Skin epidermis (tissue), 12 donors: Measurements from ENCODE around the gene RHOBTB3.

Source experiments
- H3K27ac ChIP-seq, 21 experiments: fragments of 200-600 bp; sonication (generic) in 11 of 21; one replicate each; pipeline ENCODE4 v1.5.0; 2020; ENCODE audit warnings: mild to moderate bottlenecking in 3 of 21, inconsistent platforms in 2 of 21, moderate library complexity in 2 of 21
- H3K4me3 ChIP-seq, 7 experiments: fragments of 200-600 bp; sonication (generic) in 2 of 7; one replicate each; pipeline ENCODE4 v1.5.0; 2020; ENCODE audit warnings: inconsistent platforms in 2 of 7, mild to moderate bottlenecking in 2 of 7, moderate library complexity in 1 of 7

Gene RHOBTB3

DNA sequence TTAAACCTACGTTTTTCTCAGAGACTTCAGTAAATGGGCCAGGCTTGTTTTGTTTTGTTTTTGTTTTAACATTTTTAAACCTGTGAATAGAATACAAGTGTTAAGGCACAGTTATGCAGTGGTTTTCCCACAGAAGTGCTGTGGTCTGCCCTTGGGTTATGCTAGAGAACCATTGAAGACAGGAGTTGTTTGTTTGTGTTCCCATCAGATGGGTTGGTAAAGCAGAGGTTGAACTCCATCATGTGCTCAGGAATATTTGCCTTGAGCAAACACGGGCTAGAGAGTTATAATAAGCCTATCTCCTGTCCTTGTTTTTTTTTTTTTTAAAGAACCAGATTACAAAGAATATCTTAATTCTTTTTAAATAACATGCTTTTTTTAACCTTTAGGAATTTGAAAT lies 28.5 kb downstream of the RHOBTB3 start:
- H3K27ac ChIP-seq, result peak overlapping the region in 7 of 21 experiments; percentile 11 to 88 (median 72)
- no peak overlapping the region for H3K4me3 ChIP-seq

DNA sequence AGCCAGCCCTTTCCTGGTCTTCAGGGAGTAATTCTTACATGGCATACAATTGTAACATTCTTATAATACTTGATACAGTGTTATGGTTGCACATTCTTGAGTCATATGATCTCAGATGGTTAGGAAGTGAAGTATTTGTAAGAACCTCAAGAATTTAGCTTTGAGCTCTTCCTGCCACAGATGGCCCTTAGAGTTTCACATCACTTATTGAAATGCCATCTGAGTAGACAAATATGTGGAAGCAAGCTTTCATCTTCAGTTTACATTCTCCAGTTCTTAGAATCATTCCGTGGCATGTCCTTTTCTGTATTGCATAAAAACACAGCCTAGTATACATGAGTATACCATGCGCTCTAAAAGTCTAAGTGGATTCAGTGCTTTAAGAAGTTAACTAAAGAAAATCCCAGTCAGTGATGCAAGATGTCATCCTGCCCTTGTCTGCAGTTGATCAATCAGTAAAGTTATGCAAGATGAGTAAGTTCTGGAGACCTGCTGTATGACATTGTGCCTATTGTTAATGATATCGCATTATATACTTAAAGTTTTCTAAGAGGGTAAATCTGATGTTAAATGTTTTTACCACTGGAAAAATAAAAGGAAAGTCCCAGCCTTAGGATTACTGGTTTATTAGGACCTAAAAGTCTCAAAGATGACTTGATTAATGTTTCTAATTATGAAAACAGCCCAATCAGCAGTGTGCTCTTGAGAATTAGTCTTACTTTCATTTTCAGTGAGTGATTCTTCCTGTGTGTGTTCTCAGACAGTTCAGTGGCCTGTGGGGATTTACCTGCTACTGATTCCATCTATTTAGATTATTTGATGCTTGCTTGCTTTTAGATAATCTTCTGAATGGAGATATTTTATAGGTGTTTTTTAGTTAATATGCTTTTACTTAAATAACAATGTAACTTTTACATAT lies 29.4 kb downstream of the RHOBTB3 start:
- H3K27ac ChIP-seq, result peak overlapping the region in 15 of 21 experiments; percentile 12 to 88 (median 61)
- H3K4me3 ChIP-seq, result peak overlapping the region in 5 of 7 experiments; percentile 9 to 24 (median 22)

DNA sequence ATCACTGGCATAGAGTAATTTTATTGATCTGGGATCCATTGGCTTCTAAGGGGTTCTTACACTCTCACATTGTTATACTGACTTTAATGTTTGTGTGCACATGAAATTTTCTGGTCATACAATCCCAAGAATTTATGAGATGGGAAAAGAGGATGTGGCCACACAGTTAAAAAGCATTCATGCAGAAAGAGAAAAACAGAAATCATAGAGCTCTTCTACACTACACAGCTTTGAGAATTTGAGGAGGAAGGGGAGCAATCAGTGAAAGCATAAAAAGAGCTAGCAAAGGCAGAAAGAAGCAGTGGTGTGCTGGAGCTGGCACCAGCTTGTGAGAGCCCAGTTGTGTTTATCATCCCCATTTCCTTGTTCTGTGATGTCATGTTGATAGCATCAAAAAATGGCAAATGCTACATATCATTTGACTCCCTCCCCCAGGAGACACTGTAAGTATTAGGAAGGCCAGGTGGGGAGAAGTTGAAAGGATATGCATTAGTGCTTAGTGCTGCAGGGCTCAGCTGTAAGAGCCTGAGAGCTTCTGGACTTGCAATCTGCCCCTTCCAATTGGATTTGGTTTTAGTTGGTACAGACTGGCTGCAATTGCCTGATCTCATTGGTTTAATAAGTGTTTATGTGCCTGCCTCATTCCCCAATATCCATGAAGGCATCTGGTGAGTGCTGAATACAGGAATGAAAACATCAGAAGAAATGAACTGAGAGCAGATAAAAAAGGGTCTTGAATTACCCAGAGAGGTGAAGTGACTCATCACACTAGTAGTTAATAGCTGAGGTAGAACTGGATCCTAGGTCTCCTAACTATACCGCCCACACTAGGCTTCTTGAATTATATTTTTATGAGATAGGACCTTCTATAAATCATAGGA lies 30.9 kb downstream of the RHOBTB3 start:
- Histone ChIP-seq H3K27ac (peak overlapping the region in 1 of 21 experiments; percentile 78), H3K4me3 (no peak overlapping the region)

GRCh38 chr5:95762652-95763041 lies 31.5 kb downstream of the RHOBTB3 start:
- H3K4me3 ChIP-seq, result no peak overlapping the region
- no peak overlapping the region for H3K27ac ChIP-seq

- H3K27ac ChIP-seq, result no peak overlapping the region
These were observed 32.8 kb downstream of the RHOBTB3 start for GRCh38 chr5:95763941-95764340.

DNA sequence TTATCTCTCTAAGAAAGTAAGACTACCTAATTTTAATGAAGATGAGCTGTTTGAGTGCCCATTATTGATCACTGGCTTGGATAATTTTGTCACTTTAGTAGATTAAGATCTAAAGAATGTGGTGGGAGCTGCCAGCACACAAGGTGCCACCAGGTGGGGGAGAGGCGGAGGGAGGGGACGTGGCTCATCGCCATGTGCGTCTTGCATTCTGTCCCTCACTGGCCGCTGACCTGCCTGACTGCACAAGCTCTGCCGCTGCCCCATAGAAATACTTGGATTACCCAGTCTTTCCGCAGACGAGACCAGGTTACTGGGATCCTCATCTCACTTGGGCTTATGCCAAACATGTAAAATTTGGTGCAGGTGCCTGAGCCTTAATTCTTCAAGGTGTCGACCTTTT lies 37.6 kb downstream of the RHOBTB3 start:
- H3K4me3 ChIP-seq, result no peak overlapping the region
- no peak overlapping the region for H3K27ac ChIP-seq

More at GRCh38 chr5:95763941-95764340, 32.8 kb downstream of the RHOBTB3 start:
- no peak overlapping the region for H3K4me3 ChIP-seq

GRCh38 chr5:95770830-95771708 lies 39.9 kb downstream of the RHOBTB3 start:
- Histone ChIP-seq H3K27ac (peak overlapping the region in 3 of 21 experiments; percentile 22 to 34 (median 25)), H3K4me3 (no peak overlapping the region)

DNA sequence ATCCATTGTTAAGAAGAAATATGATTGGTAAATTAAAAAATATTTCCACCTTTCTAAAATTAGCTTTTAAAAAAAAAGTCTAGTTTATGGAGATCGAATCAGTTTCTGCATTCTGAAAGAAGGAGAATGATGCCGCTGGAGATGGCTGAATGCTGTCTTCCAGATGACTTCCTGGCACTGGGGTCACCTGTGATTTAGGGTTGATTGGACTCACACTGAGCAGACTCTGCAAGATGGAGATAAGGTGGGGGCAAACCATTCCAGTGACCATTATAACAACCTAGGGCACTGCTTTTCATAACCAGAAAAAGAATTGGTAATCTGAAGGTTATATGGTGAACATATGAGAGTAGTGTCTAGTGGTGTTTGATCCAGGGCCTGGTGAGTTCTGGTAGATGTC lies 40.8 kb downstream of the RHOBTB3 start:
- Histone ChIP-seq H3K27ac (peak overlapping the region in 2 of 21 experiments; percentile 25 to 34), H3K4me3 (no peak overlapping the region)

DNA sequence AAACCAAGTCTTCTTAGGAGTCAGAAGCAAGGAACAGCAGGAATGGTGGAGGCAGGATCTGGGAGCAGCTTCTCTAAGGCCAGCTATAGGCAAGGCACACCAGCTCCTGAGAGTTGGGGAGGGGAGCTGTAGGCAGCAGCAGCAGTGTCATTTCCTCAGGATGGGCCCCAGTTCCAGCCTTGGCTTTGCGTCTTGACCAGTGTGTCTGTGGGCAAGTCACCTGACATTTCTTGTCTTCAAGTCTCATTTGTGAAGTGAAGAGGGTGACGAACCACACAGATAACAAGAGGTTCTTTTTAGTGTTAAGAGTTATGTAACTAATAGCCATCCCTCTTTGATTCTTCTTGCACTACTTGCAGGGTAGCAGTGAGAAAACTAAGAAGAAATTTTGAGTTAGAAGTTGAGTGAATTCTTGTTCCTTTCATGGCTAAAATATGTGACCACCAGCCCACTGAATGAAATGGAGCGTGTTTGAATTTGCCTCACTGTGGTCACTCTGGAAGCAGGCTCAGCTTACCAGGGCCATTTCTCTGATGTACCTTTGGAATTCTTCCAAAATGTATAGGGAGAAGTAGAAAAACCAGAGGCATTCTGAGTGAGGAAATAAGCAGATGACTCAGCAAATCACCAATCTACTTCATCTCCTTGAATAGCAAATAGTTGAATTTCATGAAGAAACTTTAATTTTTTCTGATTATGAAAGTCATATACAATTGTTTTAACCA lies 42.4 kb downstream of the RHOBTB3 start:
- no peak overlapping the region for H3K4me3 ChIP-seq
- H3K27ac ChIP-seq, result peak overlapping the region in 1 of 21 experiments; percentile 2

- H3K27ac ChIP-seq, result no peak overlapping the region
- H3K4me3 ChIP-seq, result no peak overlapping the region
These were observed 46.3 kb downstream of the RHOBTB3 start for GRCh38 chr5:95777441-95777840.

DNA sequence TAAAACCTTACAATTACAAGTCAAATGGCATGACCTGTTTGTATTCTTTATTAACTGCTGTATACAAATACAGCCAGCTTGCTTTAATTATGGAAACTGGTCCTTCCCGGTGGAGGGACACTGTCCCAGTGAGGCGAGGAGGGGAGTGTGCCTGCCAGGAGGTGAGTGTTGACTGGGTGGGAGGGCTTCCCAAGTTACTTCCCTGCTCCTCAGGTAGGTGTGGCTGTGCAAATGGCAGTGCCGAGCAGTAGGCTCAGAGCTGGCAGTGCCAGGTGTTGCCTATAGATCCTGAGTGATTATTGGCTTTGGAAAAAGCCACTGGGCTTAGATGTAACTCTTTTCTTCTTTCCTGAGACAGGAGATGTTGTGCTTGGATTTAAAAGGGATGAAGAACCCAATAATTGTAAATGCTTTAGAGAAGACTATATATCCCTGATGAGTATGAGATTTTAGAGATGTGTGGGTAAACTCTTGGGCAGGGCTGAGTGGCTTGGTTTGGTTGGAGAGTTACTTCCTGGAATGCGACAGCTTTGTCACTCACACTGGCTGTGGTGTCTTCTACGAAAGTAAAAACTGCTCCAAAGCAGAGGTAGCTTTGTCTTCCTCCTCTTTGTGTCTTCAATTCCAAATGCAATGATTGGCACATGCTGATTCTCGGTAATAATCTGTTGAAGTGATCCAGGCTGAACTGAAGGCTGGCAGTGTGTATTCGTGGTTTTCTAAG lies 47.7 kb downstream of the RHOBTB3 start:
- peak overlapping the region in 7 of 21 experiments; percentile 0 to 65 (median 24) for H3K27ac ChIP-seq

GRCh38 chr5:95779611-95780010 lies 48.5 kb downstream of the RHOBTB3 start:
- no peak overlapping the region for H3K4me3 ChIP-seq
- H3K27ac ChIP-seq, result peak overlapping the region in 7 of 21 experiments; percentile 0 to 65 (median 24)

More for the DNA sequence above, 47.7 kb downstream of the RHOBTB3 start:
- no peak overlapping the region for H3K4me3 ChIP-seq

- H3K27ac ChIP-seq, result peak overlapping the region in 4 of 21 experiments; percentile 8 to 21 (median 18)
These were observed 49.5 kb downstream of the RHOBTB3 start for GRCh38 chr5:95780597-95780996.

GRCh38 chr5:95781101-95781583 lies 50.0 kb downstream of the RHOBTB3 start:
- H3K27ac ChIP-seq, result peak overlapping the region in 8 of 21 experiments; percentile 0 to 42 (median 18)
- H3K4me3 ChIP-seq, result no peak overlapping the region

More at GRCh38 chr5:95780597-95780996, 49.5 kb downstream of the RHOBTB3 start:
- H3K4me3 ChIP-seq, result no peak overlapping the region

GRCh38 chr5:95782181-95782580 lies 51.0 kb downstream of the RHOBTB3 start:
- no peak overlapping the region for H3K27ac ChIP-seq
- H3K4me3 ChIP-seq, result no peak overlapping the region

DNA sequence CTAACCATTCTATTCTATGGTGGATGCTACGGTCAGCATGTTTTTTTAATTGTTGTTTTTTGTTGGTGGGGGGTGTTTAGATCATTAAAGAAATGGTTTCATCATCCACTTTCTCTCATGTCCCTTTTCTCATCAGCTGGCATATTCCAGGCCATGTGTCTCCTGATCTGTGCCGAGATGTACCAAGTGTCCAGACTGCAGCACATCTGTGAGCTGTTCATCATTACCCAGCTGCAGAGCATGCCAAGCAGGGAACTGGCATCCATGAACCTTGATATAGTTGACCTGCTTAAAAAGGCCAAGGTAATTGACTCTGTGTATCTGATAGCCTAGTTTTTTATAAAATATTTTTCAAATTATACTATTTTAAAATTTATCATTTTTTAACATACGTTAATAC lies 52.5 kb downstream of the RHOBTB3 start:
- H3K4me3 ChIP-seq, result no peak overlapping the region

GRCh38 chr5:95784514-95785302 lies 53.6 kb downstream of the RHOBTB3 start:
- Histone ChIP-seq H3K27ac (no peak overlapping the region), H3K4me3 (no peak overlapping the region)

More for the DNA sequence above, 52.5 kb downstream of the RHOBTB3 start:
- no peak overlapping the region for H3K27ac ChIP-seq
